ENCODE data around the gene PERCC1.

The PERCC1 gene

DNA sequence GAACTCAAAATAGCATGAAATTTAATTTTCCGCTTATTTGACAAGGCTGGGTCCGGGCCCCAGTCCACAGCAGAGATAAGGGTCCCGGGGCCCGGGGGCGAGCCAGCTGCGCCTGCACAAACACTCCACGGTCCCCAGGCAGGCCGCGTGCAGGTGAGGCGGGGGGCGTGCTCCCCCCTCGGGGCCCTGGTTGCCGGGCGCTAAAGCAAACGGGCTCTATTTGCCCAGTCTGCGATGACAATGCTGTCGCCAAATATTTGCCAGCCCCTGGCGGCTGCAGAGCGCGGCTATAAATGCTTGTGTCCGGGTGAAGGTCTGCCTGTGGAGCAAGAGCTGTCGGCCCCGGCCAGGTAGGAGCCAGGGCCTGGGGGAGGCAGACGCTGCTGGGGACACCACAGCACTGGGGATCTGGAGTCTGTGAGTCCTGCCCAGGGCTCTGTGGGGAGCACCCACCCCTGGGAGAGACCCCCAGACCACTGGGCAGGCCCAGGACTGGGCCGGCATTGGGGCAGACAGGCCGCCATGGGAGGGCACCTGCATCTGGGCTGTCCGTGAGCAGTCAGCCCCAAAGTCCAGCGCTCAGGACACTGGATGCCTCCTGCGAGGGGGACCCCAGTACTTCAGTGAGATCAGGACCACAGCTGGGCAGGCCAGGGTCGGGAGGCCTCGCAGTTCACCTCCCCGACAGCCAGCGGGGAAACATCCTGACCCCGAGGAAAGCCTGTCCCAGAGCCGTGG, at the start of gene PERCC1:
TSS of gene PERCC1 (plus strand) at position 320 of the 738 bp plus-strand sequence. CDS start 1,516 bp downstream, outside the sequence.
- no peak for DNase-seq (ENCODE audit: insufficient read length, low spot score)
- no peak for FAIRE-seq
- TF ChIP-seq POLR2A (IDR thresholded peaks at IDR 0.05; ENCODE audit: low read depth, low read length) = no peak

DNA sequence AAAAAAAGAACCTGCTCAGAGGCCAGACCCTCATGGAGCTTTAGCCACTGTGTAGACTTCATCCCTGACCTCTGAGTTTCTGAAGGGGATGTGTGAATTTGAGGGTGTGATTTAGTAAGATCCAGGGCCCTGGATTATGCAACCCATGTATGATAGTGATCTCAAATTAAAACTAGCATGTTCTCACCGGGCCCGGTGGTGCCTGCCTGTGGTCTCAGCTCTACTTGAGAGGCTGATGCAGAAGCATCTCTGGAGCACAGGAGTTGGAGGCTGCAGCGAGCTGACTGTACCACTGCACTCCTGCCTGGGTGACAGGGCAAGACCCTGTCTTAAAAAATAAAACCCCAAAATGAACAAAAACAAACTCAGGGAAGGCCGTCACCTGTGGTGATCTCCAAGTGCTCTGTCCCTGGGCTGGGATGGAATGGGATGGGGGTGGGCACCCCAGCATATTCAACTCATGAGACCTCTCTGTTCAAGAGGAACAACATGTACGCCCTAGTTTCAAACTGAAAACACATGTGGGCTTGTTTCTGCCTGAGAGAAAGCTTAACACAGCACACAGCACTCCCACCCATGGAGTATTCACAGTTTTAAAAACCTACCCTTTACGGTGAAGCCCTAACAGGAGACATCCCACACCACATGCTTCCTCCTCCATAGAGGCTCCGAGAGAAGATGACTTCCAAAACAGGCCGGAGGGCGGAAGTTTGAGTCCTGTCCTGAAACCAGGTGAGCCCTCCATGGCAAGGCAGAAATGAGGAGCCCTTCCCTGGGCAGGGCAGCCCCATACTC, 49.1 kb upstream of the PERCC1 start:
- no peak for TF ChIP-seq POLR2A (IDR thresholded peaks at IDR 0.05; ENCODE audit: low read depth, low read length)
- DNase-seq (ENCODE audit: insufficient read length, low spot score) (no peak), FAIRE-seq (no peak)

GRCh38 chr16:1383556-1383955, 47.3 kb upstream of the PERCC1 start:
- no peak for TF ChIP-seq POLR2A (IDR thresholded peaks at IDR 0.05; ENCODE audit: low read depth, low read length)
- no peak for FAIRE-seq
- DNase-seq (ENCODE audit: insufficient read length, low spot score) = no peak

DNA sequence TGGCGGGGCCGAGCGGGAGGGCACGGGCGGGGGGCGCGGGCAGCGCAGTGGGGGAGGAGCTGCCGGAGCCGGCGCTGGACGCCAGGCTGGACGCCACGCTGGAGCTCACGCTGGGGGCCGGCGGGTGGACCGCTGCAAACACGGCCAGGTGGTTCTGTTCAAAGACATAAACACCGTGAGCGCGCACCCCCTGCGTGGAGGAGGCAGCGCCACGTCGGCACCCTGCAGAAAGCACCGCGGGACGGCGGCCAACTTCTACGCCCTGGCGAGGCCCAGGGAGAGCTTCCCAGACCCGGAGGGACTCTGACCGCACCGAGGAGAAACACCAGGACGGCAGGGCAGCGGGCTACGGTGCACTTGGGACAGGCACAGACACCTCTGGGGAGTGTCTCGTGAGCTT, 45.6 kb upstream of the PERCC1 start:
- DNase-seq (ENCODE audit: insufficient read length, low spot score) (no peak), FAIRE-seq (no peak)
- TF ChIP-seq POLR2A (IDR thresholded peaks at IDR 0.05; ENCODE audit: low read depth, low read length) = no peak

DNA sequence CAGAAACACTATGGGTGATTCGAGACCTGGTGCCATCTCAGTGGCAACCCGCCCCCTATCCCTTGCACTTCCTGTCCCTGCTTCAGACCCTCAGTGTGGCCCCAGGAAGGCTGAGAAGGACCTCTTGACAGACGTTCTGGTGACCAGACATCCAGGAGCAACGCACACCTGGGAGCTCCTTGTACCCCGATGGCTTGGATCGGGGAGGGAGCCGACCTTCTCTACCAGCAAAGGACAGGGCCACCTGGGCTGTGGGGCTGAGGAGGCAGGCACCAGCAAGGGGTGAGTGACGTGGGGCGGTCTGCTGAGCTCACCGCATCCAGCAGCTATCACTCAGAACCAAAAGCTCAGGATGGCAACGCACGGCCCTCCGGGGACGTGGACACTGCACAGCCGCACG, 43.5 kb upstream of the PERCC1 start:
- FAIRE-seq (no peak), DNase-seq (ENCODE audit: insufficient read length, low spot score) (no peak)
- no peak for TF ChIP-seq POLR2A (IDR thresholded peaks at IDR 0.05; ENCODE audit: low read depth, low read length)

DNA sequence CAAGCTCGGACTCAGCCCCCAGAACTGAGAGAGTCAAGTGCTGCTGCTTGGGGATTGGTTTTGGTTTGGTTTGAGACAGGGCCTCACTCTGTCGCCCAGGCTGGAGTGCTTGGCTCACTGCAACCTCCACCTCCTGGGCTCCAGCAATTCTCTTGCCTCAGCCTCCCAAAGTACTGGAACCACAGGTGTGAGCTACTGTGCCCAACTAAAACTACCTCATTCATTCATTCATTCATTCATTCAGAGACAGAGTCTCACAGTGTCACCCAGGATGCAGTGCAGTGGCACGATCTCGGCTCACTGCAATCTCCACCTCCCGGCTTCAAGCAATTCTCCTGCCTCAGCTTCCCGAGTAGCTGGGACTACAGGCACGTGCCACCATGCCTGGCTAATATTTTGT, 41.1 kb upstream of the PERCC1 start:
- no peak for DNase-seq (ENCODE audit: insufficient read length, low spot score)
- FAIRE-seq = no peak
- TF ChIP-seq POLR2A (IDR thresholded peaks at IDR 0.05; ENCODE audit: low read depth, low read length) = no peak

DNA sequence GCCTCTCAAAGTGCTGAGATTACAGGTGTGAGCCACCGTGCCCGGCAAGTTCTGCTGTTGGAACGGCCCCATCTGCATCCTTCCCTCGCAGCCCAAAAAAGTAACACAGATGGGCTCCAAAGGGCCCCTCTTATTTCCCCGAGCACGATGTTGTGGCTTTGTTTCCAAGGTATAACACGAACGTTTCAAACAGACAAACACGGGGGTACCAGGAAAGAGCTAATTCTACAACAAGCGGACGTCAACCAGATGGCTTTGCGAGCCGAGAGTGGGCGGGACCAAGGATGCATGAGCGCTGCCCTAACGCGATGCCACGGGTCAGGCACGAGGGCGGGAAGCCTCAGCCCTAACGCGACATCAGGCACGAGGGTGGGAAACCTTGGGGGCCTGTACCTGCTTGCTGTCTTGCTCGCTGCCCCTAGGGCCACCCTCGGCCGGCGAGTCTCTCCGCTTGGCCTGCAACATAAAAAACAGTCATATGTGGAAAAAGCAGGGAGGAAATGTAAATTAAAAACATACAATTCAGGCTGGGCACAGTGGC, 40.6 kb upstream of the PERCC1 start:
- FAIRE-seq (no peak), DNase-seq (ENCODE audit: insufficient read length, low spot score) (no peak)
- no peak for TF ChIP-seq POLR2A (IDR thresholded peaks at IDR 0.05; ENCODE audit: low read depth, low read length)

- TF ChIP-seq POLR2A (IDR thresholded peaks at IDR 0.05; ENCODE audit: low read depth, low read length) = no peak
- DNase-seq (ENCODE audit: insufficient read length, low spot score) (no peak), FAIRE-seq (no peak)
Observed at GRCh38 chr16:1392826-1393225, 38.1 kb upstream of the PERCC1 start.

- FAIRE-seq (no peak), DNase-seq (ENCODE audit: insufficient read length, low spot score) (no peak)
- no peak for TF ChIP-seq POLR2A (IDR thresholded peaks at IDR 0.05; ENCODE audit: low read depth, low read length)
Observed at GRCh38 chr16:1393613-1394176, 37.2 kb upstream of the PERCC1 start.

GRCh38 chr16:1394367-1394951, 36.4 kb upstream of the PERCC1 start:
- FAIRE-seq = no peak
- DNase-seq (ENCODE audit: insufficient read length, low spot score) = no peak
- no peak for TF ChIP-seq POLR2A (IDR thresholded peaks at IDR 0.05; ENCODE audit: low read depth, low read length)

DNA sequence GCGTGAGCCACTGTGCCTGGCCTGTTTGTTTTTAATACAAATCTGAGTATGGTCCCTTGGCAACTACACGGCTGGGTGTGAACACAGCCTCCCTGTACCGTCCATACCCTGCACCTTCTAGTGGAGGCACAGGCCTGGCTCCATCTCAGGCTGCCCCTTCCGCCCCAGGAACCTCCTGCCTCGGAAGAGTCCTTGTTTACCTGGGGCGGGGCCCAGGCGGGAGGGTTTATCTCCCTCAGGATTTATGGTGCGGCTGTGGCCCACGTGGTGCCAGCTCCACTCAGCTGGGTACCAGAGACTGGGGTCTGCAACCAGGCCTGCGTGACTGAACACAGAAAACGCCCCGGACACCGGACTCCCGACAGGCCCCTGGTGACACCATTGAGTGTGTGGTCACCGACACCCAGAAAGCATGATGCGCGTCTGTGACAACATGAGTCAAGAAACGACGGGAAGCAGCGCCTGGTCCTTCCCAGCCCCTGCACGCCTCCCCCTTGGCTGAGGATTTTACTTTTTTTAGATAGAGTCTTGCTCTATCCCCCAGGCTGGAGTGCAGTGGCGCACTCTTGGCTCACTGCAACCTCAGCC, 35.3 kb upstream of the PERCC1 start:
- no peak for TF ChIP-seq POLR2A (IDR thresholded peaks at IDR 0.05; ENCODE audit: low read depth, low read length)
- no peak for FAIRE-seq

DNA sequence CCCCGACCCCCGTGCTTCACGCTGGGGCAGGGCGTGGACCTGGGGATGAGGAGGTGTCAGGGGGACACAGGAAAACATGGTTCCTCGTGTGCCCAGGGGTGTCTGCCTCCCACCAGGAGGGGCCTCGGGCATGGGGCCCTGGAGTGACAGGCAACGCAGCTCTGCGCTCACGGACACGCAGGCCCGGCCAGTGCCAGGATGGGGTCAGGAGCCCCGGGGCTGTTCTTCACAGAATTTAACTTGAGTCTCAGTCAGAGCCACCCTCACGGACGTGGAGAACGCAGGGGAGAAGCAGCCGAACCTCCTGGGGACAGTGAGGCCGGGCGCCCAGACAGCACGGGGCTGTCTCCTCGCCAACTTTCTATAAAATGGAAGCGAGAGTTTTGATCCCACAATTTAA, 33.1 kb upstream of the PERCC1 start:
- no peak for FAIRE-seq
- no peak for TF ChIP-seq POLR2A (IDR thresholded peaks at IDR 0.05; ENCODE audit: low read depth, low read length)
- no peak for DNase-seq (ENCODE audit: insufficient read length, low spot score)

More for the DNA sequence above, 35.3 kb upstream of the PERCC1 start:
- DNase-seq (ENCODE audit: insufficient read length, low spot score) = no peak

- TF ChIP-seq POLR2A (IDR thresholded peaks at IDR 0.05; ENCODE audit: low read depth, low read length) = no peak
- no peak for DNase-seq (ENCODE audit: insufficient read length, low spot score)
- no peak for FAIRE-seq
Observed at GRCh38 chr16:1398351-1398750, 32.5 kb upstream of the PERCC1 start.
